Prostate gland (tissue), 2 donors: Measurements from ENCODE around the gene NIPAL3. TPM values are rescaled to one million over a fixed set of nuclear protein-coding genes. Genes with fewer than 3 reads are reported as not detected.

Experiments used
- DNase-seq: peaks from one replicate; pipeline ENCODE4 v3.0.0-alpha.2; 2019; ENCODE audit warnings: low spot score
- H3K27ac ChIP-seq, 2 donors: fragments of 200-600 bp; sonication (generic); 2 replicates each; pipeline ENCODE4 v1.5.1; 2017 to 2019
- H3K27me3 ChIP-seq: fragments of 200-600 bp; sonication (generic); replicated peaks from 2 replicates; pipeline ENCODE4 v1.5.1; 2019; ENCODE audit not compliant: insufficient read depth
- H3K36me3 ChIP-seq, 2 donors: fragments of 200-600 bp; sonication (generic); 1 replicate in 1 of 2; 2 replicates in 1 of 2; pipeline versions ENCODE4 v1.5.1 to v1.8.1; 2017 to 2019
- H3K4me1 ChIP-seq: fragments of 200-600 bp; sonication (generic); replicated peaks from 2 replicates; pipeline ENCODE4 v1.5.1; 2019
- H3K4me3 ChIP-seq, 2 donors: fragments of 200-600 bp; sonication (generic); 2 replicates each; pipeline ENCODE4 v1.5.1; 2017 to 2019
- H3K9me3 ChIP-seq: fragments of 200-600 bp; sonication (generic); 2 replicates; pipeline ENCODE4 v1.5.1; 2017
- POLR2A ChIP-seq: fragments of 450-650 bp; IDR thresholded peaks from one replicate; pipeline ENCODE4 v1.6.1; 2016; ENCODE audit warnings: antibody characterized with exemption, mild to moderate bottlenecking
- POLR2AphosphoS5 ChIP-seq: sonication (generic); formaldehyde crosslinking; IDR thresholded peaks from one replicate; pipeline ENCODE4 v1.6.1; 2017; ENCODE audit warnings: antibody characterized with exemption
- WGBS: methylation state at CpG from one replicate; pipeline ENCODE4 v1.1.5; 2018; 5-methylcytosine and 5-hydroxymethylcytosine counted together
- intact Hi-C: fragments of 100-400 bp; cut with DNase I; formaldehyde crosslinking; loops from one replicate; pipeline ENCODE4 v1.14.2; 2022
- total RNA-seq, 2 donors: library from RNA; depleted of rRNA; stranded (reverse); fragments of >200 nt; gene quantifications; one replicate each; pipeline ENCODE4 v1.1.0, GENCODE V29; 2016
- TF ChIP-seq, protein P1 (sequence below), 4 experiments: fragments of 200-600 bp in 2 of 4; fragments of 450-650 bp in 2 of 4; sonication (generic) in 2 of 4; IDR thresholded peaks; 1 replicate in 3 of 4; 2 replicates in 1 of 4; pipeline ENCODE4 v1.5.1; 2016 to 2019; ENCODE audit warnings: antibody characterized with exemption in 4 of 4, mild to moderate bottlenecking in 2 of 4, moderate library complexity in 2 of 4

Gene NIPAL3
- total RNA-seq, 2 donors from 2014 or later: 125 to 350 TPM

DNA sequence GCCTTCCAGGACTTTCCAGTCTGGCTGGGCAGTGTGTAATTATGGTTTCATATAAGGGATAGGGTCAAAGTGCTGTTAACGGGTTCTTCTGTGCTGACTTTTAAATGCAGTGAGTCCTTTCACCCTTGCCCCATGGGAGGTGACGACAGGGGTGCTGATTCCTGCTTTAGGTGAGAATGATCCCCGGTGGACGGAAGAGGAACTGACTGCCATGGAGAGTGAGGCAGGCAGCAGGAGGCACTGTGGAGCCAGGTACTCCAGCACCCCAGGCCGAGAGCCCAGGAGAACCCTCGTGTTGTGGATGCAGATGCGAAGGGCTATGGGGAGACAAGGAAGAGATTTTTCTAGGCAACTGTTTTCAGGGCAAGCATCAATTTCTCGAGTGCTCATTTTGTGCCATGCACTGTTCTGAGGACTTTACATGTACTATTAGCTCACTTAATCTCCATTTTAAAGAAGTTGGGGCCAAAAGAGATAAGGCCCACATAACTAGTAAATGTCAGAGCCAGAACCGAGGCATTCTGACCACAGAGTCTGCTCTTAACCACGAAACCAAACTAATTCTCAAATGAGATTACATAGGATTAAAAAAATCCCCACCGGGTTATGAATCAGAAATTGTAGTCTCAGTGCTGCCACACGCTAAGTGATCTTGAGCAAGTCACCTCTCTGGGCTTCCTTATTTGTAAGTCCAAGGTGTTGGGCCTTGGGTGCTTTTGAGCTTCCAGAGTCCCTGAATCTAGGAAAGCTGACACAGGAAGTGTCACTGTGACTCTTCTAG is 30.3 kb upstream of the NIPAL3 start:
- intact Hi-C loops: loop anchor here (10.0 kb wide), 1 partner anchor 311 kb away; no protein-coding TSS in a partner anchor
- WGBS: 87% methylated on average over 12 of the region's 12 CpGs

DNA sequence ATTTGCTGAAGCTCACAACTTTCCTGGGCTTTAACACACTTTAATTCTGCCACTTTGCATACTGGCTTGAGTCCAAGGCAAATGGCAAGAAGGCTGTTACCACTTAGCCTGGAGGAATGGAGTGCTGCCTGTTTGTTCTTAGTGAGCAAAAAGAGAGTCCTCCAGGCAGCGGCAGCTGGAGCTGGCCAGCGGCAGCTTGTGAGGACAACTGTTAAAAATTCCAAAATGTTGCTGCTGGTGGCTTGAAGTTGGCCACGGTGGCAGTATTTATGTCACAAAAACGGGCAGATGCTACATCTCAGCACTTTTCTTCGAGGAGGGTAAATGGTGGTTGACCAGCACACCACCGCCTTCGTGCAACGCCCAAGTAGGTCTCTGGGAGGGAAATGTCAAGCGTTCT is 29.4 kb upstream of the NIPAL3 start:
- H3K36me3 ChIP-seq: no peaks in the 10 kb centered on the region
- TF ChIP-seq, protein P1, sequence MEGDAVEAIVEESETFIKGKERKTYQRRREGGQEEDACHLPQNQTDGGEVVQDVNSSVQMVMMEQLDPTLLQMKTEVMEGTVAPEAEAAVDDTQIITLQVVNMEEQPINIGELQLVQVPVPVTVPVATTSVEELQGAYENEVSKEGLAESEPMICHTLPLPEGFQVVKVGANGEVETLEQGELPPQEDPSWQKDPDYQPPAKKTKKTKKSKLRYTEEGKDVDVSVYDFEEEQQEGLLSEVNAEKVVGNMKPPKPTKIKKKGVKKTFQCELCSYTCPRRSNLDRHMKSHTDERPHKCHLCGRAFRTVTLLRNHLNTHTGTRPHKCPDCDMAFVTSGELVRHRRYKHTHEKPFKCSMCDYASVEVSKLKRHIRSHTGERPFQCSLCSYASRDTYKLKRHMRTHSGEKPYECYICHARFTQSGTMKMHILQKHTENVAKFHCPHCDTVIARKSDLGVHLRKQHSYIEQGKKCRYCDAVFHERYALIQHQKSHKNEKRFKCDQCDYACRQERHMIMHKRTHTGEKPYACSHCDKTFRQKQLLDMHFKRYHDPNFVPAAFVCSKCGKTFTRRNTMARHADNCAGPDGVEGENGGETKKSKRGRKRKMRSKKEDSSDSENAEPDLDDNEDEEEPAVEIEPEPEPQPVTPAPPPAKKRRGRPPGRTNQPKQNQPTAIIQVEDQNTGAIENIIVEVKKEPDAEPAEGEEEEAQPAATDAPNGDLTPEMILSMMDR (IDR thresholded peaks at IDR 0.05): no peak
- TF ChIP-seq POLR2A: no peak
- TF ChIP-seq POLR2AphosphoS5: no peak
- DNase-seq: no peak
- no peak overlapping the region for H3K4me3 ChIP-seq
- no peaks in the 10 kb centered on the region for H3K9me3 ChIP-seq
- no peaks in the 10 kb centered on the region for H3K27me3 ChIP-seq
- intact Hi-C loops: loop anchor here (10.0 kb wide), 1 partner anchor 311 kb away; no protein-coding TSS in a partner anchor
- 66% methylated on average over 9 of the region's 9 CpGs for WGBS
- peaks cover 2% of the 10 kb centered on the region for H3K4me1 ChIP-seq
- no peak overlapping the region for H3K27ac ChIP-seq

More for the DNA sequence above, 30.3 kb upstream of the NIPAL3 start:
- no peak overlapping the region for H3K4me3 ChIP-seq
- H3K36me3 ChIP-seq: no peaks in the 10 kb centered on the region
- no peaks in the 10 kb centered on the region for H3K9me3 ChIP-seq
- peak overlapping the region in 1 of 2 donors; percentile 51 for H3K27ac ChIP-seq
- TF ChIP-seq POLR2AphosphoS5 (no peak), POLR2A (no peak)
- TF ChIP-seq, protein P1 (IDR thresholded peaks at IDR 0.05): peak in 1 of 4 experiments; percentile 10
- peaks cover 2% of the 10 kb centered on the region for H3K4me1 ChIP-seq
- DNase-seq: no peak
- H3K27me3 ChIP-seq: no peaks in the 10 kb centered on the region

DNA sequence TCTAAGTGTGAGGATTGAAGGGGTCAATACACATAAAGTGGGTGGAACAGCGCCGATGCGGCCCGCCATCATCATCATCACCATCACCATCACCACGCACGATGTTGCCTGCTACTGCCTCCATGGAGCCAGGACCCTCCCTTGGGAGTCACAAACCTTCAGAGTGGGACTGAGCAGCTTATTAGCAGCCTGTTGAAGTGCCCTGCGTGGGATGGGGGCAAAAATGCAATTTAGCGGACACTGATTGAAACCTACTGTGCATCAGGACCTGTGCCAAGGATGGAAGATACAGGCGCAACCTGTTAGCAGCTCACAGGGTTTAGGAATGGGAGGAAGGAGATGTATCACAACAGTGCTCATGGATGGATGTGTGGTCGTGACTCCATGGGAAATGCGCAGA is 28.7 kb upstream of the NIPAL3 start:
- no peaks in the 10 kb centered on the region for H3K9me3 ChIP-seq
- DNase-seq: no peak
- no peak overlapping the region for H3K27ac ChIP-seq
- intact Hi-C loops: loop anchor here (10.0 kb wide), 1 partner anchor 312 kb away; no protein-coding TSS in a partner anchor
- 91% methylated on average over 11 of the region's 11 CpGs for WGBS
- peaks cover 2% of the 10 kb centered on the region for H3K4me1 ChIP-seq
- no peak for TF ChIP-seq POLR2AphosphoS5
- TF ChIP-seq, protein P1 (IDR thresholded peaks at IDR 0.05): no peak
- no peak for TF ChIP-seq POLR2A
- H3K36me3 ChIP-seq: no peaks in the 10 kb centered on the region
- no peaks in the 10 kb centered on the region for H3K27me3 ChIP-seq
- no peak overlapping the region for H3K4me3 ChIP-seq

DNA sequence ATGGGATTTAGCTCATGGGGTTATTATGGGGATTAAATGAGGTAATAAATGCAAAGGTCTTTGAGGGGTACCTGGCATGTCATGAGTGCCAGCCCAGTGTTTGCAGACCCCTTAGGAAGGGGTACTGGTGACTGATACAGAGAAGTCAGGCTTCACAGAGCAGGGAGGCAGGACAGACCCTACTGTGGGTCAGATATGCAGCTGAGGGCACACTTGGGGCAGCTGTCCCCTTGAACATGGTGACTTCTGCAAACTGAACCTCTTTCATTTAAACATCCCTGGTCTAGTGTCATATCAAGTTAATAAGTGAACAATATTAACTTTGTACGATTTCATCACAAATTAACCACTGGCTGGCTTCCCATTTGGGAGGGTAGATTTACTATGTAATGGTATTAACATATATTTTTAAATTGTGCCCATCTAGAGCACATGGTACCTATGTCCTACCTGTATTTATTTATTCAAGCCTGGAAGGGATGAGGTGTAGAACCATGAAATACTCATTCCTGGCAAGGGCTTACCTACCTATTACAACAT is 27.9 kb upstream of the NIPAL3 start:
- peaks cover 2% of the 10 kb centered on the region for H3K4me1 ChIP-seq
- no peaks in the 10 kb centered on the region for H3K27me3 ChIP-seq
- intact Hi-C loops: loop anchor here (10.0 kb wide), 1 partner anchor 313 kb away; no protein-coding TSS in a partner anchor
- TF ChIP-seq POLR2AphosphoS5 (no peak), POLR2A (no peak)
- TF ChIP-seq, protein P1 (IDR thresholded peaks at IDR 0.05): no peak
- H3K9me3 ChIP-seq: no peaks in the 10 kb centered on the region
- no peak overlapping the region for H3K4me3 ChIP-seq
- H3K36me3 ChIP-seq: no peaks in the 10 kb centered on the region
- 72% methylated on average over 1 of the region's 1 CpG for WGBS
- no peak for DNase-seq
- no peak overlapping the region for H3K27ac ChIP-seq
